Measurements from ENCODE around the gene CDKL5. TPM values are rescaled to one million over a fixed set of nuclear protein-coding genes. Genes with fewer than 3 reads are reported as not detected.

CDKL5 gene
- total RNA-seq, 5 donors from 2014 or later (not counting 1 experiment from before 2014, with no cell fraction given): 3.3 to 5.2 (median 4.1) TPM

DNA sequence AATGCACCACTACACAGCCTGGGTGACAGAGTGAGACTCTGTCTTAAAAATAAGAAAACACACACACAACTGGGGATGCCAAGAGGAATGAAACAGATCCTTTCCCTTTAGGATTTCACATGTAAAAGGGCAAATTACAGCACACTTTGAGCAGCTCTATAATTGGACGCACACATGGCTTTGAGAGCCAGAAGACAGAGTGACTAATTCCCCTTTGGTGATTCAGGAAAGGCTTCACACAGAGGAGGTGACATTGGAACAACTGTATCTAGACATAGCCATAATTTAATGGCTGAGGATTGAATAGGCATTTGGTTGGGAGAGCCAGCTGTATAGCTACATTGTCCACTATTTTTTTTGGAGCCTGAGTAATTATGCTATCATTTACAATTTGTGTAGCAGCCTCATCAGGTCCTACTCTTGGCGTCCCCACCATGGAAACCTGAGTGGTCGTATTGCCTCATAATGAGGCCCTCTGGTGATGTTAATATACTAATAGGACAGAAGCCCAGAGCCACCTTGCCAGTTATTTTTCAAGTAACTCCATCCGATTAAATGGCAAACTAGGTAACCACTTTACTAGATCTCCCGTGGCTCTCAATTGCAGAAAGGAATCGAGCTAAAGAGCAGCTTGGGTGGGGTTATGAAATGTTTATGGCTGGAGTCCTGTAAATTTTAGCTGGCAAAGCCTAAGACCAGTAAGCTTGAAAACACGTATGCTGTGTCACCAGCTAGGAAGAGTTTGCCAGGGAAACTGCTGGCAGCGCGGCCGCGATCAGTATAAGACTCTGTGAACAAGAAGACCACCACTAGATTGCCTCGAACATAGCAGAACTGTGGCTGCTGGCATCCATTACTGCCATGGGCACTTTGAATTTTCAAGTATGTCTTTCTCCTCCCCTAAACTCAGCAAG is 273.6 kb downstream of the CDKL5 start:
- ATAC-seq (replicated peaks in 1 of 4): no peak
- no peaks in the 10 kb centered on the region for H3K36me3 Mint-ChIP-seq
- ChIA-PET POLR2A (no interaction called here), CTCF (interaction anchor here in 1 of 2 donors (0.5 kb wide), 1 partner anchor 833 kb away, joined by 6 read pairs; no protein-coding TSS in a partner anchor)
- H3K9me3 Mint-ChIP-seq: no peaks in the 10 kb centered on the region
- Histone ChIP-seq H3K27ac (ENCODE audit: low read length) (no peak overlapping the region), H3K9me3 (no peaks in the 10 kb centered on the region), H3K4me3 (ENCODE audit: control insufficient read depth in 1 of 2, extremely low read depth in 1 of 2, low read length in 1 of 2) (no peak overlapping the region), H3K36me3 (ENCODE audit: control insufficient read depth in 2 of 2, extremely low read depth in 1 of 2, insufficient read depth in 1 of 2, low read length in 1 of 2) (no peaks in the 10 kb centered on the region), H3K27me3 (replicated peaks in 1 of 2; ENCODE audit: control insufficient read depth in 2 of 2, extremely low read depth in 1 of 2, insufficient read depth in 2 of 2, low read length in 1 of 2) (no peaks in the 10 kb centered on the region), H3K4me1 (ENCODE audit: control insufficient read depth in 1 of 2, extremely low read depth in 1 of 2, insufficient read depth in 2 of 2, low read length in 2 of 2) (no peaks in the 10 kb centered on the region)
- peaks cover 4 to 14% of the 10 kb centered on the region in 2 donors for H3K27me3 Mint-ChIP-seq
- no peak overlapping the region for H3K27ac Mint-ChIP-seq
- DNase-seq: no peak
- H3K4me1 Mint-ChIP-seq: no peaks in the 10 kb centered on the region
- H3K4me3 Mint-ChIP-seq: no peak overlapping the region
- WGBS (ENCODE audit: insufficient coverage): 86% methylated on average over 8 of the region's 12 CpGs

DNA sequence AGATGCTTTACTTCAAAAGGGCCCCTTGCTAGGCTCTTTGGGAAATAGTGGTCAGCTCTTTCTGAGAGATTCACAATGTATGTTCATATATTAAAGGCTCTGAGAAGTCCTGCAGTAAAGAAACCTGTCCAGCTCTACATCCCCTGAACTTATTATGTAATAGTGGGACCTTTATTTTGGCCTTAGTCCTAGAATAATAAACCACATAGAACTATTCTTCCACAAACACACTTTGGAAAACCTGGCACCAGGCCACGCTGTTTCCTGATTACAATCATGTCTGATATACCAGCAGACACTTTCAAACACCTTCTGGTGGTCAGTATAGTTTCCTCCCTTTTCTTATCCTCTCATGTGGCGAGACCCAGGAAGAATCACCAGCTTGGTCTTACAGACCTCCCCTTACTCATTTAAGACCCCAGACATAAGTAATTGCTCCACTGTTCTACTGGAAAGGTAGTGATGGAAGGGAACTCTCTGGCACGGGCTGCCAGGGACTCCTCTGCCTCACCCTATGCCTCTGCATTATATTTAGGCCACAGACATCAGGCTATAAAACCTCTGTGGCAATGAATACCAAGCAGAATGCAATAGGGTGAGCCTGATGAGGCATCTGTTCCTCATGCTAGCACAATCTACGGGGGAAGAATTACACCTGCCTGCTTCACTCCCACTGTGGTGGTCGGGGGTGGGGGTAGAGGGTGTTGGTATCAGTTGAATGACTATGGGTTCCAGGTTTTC is 276.4 kb downstream of the CDKL5 start:
- ChIA-PET POLR2A (no interaction called here), CTCF (no interaction called here)
- Mint-ChIP-seq H3K36me3 (no peaks in the 10 kb centered on the region), H3K27me3 (peaks cover 8 to 10% of the 10 kb centered on the region in 2 donors), H3K27ac (no peak overlapping the region), H3K9me3 (no peaks in the 10 kb centered on the region), H3K4me1 (no peaks in the 10 kb centered on the region), H3K4me3 (no peak overlapping the region)
- Histone ChIP-seq H3K4me1 (ENCODE audit: control insufficient read depth in 1 of 2, extremely low read depth in 1 of 2, insufficient read depth in 2 of 2, low read length in 2 of 2) (no peaks in the 10 kb centered on the region), H3K27ac (ENCODE audit: low read length) (no peak overlapping the region), H3K4me3 (ENCODE audit: control insufficient read depth in 1 of 2, extremely low read depth in 1 of 2, low read length in 1 of 2) (no peak overlapping the region), H3K36me3 (ENCODE audit: control insufficient read depth in 2 of 2, extremely low read depth in 1 of 2, insufficient read depth in 1 of 2, low read length in 1 of 2) (no peaks in the 10 kb centered on the region), H3K9me3 (no peaks in the 10 kb centered on the region), H3K27me3 (replicated peaks in 1 of 2; ENCODE audit: control insufficient read depth in 2 of 2, extremely low read depth in 1 of 2, insufficient read depth in 2 of 2, low read length in 1 of 2) (no peaks in the 10 kb centered on the region)
- WGBS (ENCODE audit: insufficient coverage): no CpG with 5 or more reads among the region's 5 CpGs
- DNase-seq: no peak
- no peak for ATAC-seq (replicated peaks in 1 of 4)

DNA sequence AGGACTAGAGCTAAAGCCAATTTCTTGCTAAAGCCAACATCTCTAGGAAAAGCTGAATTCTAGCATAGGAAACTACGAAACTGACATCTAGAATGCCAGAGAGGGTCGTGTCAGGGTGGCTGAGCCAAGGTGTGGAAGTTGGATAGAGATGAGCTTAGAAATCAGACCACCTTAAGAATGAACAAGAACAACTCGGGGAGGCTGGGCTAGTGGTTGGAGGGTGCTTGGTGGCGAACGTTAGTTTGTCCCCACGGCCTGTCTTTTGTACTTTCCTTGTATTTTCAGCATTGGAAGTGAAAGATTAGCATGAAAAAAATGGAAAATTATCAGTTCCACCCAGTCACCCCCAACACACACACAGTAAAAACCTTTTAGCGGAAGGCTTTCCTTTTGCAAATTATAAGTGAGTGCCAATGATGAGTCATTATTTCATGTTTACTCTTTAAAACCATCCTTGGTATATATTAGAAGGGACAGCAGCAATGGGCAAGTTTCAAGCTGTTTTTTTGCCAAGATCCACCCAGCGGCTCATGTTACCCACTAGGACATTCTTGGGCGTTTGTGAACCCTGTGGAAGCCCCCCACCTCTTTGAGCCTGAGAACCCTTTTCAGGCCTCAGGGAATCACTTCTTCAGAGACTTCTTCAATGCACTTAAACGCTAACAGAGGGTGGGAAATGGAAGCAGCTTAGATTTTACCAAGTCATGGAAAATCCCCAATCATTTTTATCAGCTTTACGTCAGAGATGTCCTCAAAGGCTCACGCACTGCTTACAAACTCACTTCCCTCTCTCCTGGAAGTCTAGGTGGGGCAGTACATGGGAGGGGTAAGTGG is 277.2 kb downstream of the CDKL5 start:
- CTCF ChIA-PET: no interaction called here
- POLR2A ChIA-PET: no interaction called here
- peaks cover 5 to 8% of the 10 kb centered on the region in 2 donors for H3K27me3 Mint-ChIP-seq
- H3K4me3 Mint-ChIP-seq: no peak overlapping the region
- H3K9me3 ChIP-seq: no peaks in the 10 kb centered on the region
- no peak overlapping the region for H3K27ac Mint-ChIP-seq
- no peaks in the 10 kb centered on the region for H3K36me3 ChIP-seq (ENCODE audit: control insufficient read depth in 2 of 2, extremely low read depth in 1 of 2, insufficient read depth in 1 of 2, low read length in 1 of 2)
- no peak overlapping the region for H3K27ac ChIP-seq (ENCODE audit: low read length)
- no peaks in the 10 kb centered on the region for H3K9me3 Mint-ChIP-seq
- ATAC-seq (replicated peaks in 1 of 4) (no peak), DNase-seq (no peak)
- H3K4me3 ChIP-seq (ENCODE audit: control insufficient read depth in 1 of 2, extremely low read depth in 1 of 2, low read length in 1 of 2): no peak overlapping the region
- H3K27me3 ChIP-seq (replicated peaks in 1 of 2; ENCODE audit: control insufficient read depth in 2 of 2, extremely low read depth in 1 of 2, insufficient read depth in 2 of 2, low read length in 1 of 2): no peaks in the 10 kb centered on the region
- H3K4me1 Mint-ChIP-seq: peaks cover 0 to 1% (median 0%) of the 10 kb centered on the region in 3 donors
- peaks cover 0 to 1% of the 10 kb centered on the region in 2 experiments for H3K4me1 ChIP-seq (ENCODE audit: control insufficient read depth in 1 of 2, extremely low read depth in 1 of 2, insufficient read depth in 2 of 2, low read length in 2 of 2)
- H3K36me3 Mint-ChIP-seq: no peaks in the 10 kb centered on the region
- no CpG with 5 or more reads among the region's 12 CpGs for WGBS (ENCODE audit: insufficient coverage)

Other genes with a start within 250 kb of the CDKL5 start
- gene BEND2, start 204.7 kb upstream of the CDKL5 start, total RNA-seq: under 1 TPM in 1 of 5 donors, not detected in 4; 0.15 TPM
- 1 to 10 TPM in 1 of 5 donors, under 1 TPM in 4; 0.75 to 1.1 (median 0.76) TPM for gene SCML2, start 70.9 kb upstream of the CDKL5 start, total RNA-seq
- not detected for gene RS1, start 246.5 kb downstream of the CDKL5 start, total RNA-seq

Measured in T-cell (primary cell).